OCI-LY3 (cell line): ENCODE measurements around the gene LIPC.

ENCODE experiments used
- H2AFZ ChIP-seq: fragments of 200-600, 300-600 bp; shearing (Covaris generic); 2 replicates; pipeline ENCODE4 v1.6.0; 2014; ENCODE audit warnings: antibody characterized with exemption, low read depth, low read length
- H3K27ac ChIP-seq: fragments of 200-600, 300-600 bp; sonication (generic); 2 replicates; pipeline ENCODE4 v1.5.1; 2014; ENCODE audit warnings: mild to moderate bottlenecking, low read length, moderate library complexity, mixed read lengths
- H3K27me3 ChIP-seq: fragments of 200-600, 300-600 bp; sonication (generic); 2 replicates; pipeline ENCODE4 v1.6.1; 2014; ENCODE audit warnings: low read depth, low read length, mixed read lengths
- H3K36me3 ChIP-seq: fragments of 200-600, 300-600 bp; sonication (generic); replicated peaks from 2 replicates; pipeline ENCODE3; 2014; ENCODE audit warnings: low read depth, low read length, mixed read lengths
- H3K4me1 ChIP-seq: fragments of 300-600, 200-600 bp; sonication (generic); 2 replicates; pipeline ENCODE4 v1.6.1; 2014; ENCODE audit warnings: low read length, mixed read lengths
- H3K4me2 ChIP-seq: fragments of 200-600, 300-600 bp; sonication (generic); 2 replicates; pipeline ENCODE4 v1.6.1; 2014; ENCODE audit warnings: low read length, mixed read lengths
- H3K4me3 ChIP-seq: fragments of 300-600, 200-600 bp; sonication (generic); 2 replicates; pipeline ENCODE4 v1.5.1; 2014; ENCODE audit warnings: antibody characterized with exemption, mild to moderate bottlenecking, low read length, moderate library complexity
- H3K79me2 ChIP-seq: fragments of 300-600, 200-600 bp; shearing (Covaris generic); 2 replicates; pipeline ENCODE4 v1.6.1; 2014; ENCODE audit warnings: mild to moderate bottlenecking, low read length, mixed read lengths
- H3K9ac ChIP-seq: fragments of 300-600, 200-600 bp; shearing (Covaris generic); 2 replicates; pipeline ENCODE4 v1.6.0; 2014; ENCODE audit warnings: mild to moderate bottlenecking, low read length, moderate library complexity
- H3K9me3 ChIP-seq: fragments of 200-600, 300-600 bp; shearing (Covaris generic); 2 replicates; pipeline ENCODE4 v1.6.1; 2014; ENCODE audit warnings: low read length, mixed read lengths; ENCODE audit not compliant: insufficient read depth
- H4K20me1 ChIP-seq: fragments of 200-600, 300-600 bp; sonication (generic); 2 replicates; pipeline ENCODE4 v1.6.1; 2016; ENCODE audit warnings: low read length, mixed read lengths; ENCODE audit not compliant: insufficient read depth
- CTCF ChIP-seq: fragments of 200-600, 300-600 bp; sonication (generic); IDR thresholded peaks from 2 replicates; pipeline ENCODE4 v1.5.1; 2014; ENCODE audit warnings: antibody characterized with exemption, low read length, low read depth
- EZH2phosphoT487 ChIP-seq: fragments of 200-600 bp; shearing (Covaris generic); IDR thresholded peaks from 2 replicates; pipeline ENCODE4 v1.6.1; 2018; ENCODE audit warnings: antibody characterized with exemption, mixed run types, low read depth

LIPC gene

GRCh38 chr15:58545307-58546065 lies 113.7 kb downstream of the LIPC start:
- H3K4me1 ChIP-seq, result no peaks in the 10 kb centered on the region
- TF ChIP-seq CTCF (no peak), EZH2phosphoT487 (no peak)
- H3K79me2 ChIP-seq, result no peaks in the 10 kb centered on the region
- H3K27me3 ChIP-seq, result no peaks in the 10 kb centered on the region
- H3K4me2 ChIP-seq, result no peak overlapping the region
- no peak overlapping the region for H3K4me3 ChIP-seq
- H2AFZ ChIP-seq, result no peak overlapping the region
- no peak overlapping the region for H3K9ac ChIP-seq
- H3K36me3 ChIP-seq, result no peaks in the 10 kb centered on the region
- no peak overlapping the region for H3K27ac ChIP-seq
- no peaks in the 10 kb centered on the region for H4K20me1 ChIP-seq
- no peaks in the 10 kb centered on the region for H3K9me3 ChIP-seq

- Histone ChIP-seq H4K20me1 (no peaks in the 10 kb centered on the region), H3K36me3 (no peaks in the 10 kb centered on the region), H3K4me3 (no peak overlapping the region), H3K27me3 (no peaks in the 10 kb centered on the region), H3K4me2 (no peak overlapping the region), H3K9ac (no peak overlapping the region), H2AFZ (no peak overlapping the region), H3K4me1 (no peaks in the 10 kb centered on the region), H3K9me3 (no peaks in the 10 kb centered on the region), H3K27ac (no peak overlapping the region), H3K79me2 (no peaks in the 10 kb centered on the region)
- TF ChIP-seq EZH2phosphoT487 (no peak), CTCF (no peak)
Observed at GRCh38 chr15:58546066-58546591, 114.3 kb downstream of the LIPC start.

- Histone ChIP-seq H3K4me3 (no peak overlapping the region), H3K4me1 (no peaks in the 10 kb centered on the region), H3K9me3 (no peaks in the 10 kb centered on the region), H3K27me3 (no peaks in the 10 kb centered on the region), H2AFZ (no peak overlapping the region), H3K27ac (no peak overlapping the region), H3K79me2 (no peaks in the 10 kb centered on the region), H3K36me3 (no peaks in the 10 kb centered on the region), H3K4me2 (no peak overlapping the region), H3K9ac (no peak overlapping the region), H4K20me1 (no peaks in the 10 kb centered on the region)
- TF ChIP-seq CTCF, result no peak
- no peak for TF ChIP-seq EZH2phosphoT487
Observed at GRCh38 chr15:58546635-58547627, 115.1 kb downstream of the LIPC start.
